ENCODE data around the gene CCNY.

CCNY gene

DNA sequence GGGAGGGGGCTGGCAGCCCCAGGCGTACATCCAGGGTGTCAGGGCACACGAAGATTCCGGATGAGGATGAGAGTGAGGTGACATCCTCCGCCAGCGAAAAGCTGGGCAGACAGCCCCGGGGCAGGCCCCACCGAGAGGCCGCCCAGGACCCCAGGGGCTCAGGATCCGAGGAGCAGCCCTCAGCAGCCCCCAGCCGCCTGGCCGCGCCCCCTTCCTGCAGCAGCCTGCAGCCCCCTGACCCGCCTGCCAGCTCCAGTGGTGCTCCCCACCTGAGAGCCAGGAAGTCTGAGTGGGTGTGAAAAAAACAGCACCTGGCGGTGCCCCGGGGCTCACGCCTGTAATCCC is 272.0 kb downstream of the CCNY start:
- TF ChIP-seq TAF1 (IDR thresholded peaks at IDR 0.05; ENCODE audit: borderline replicate concordance, insufficient read depth, low read length), result no peak
- TF ChIP-seq FOXP2 (optimal IDR thresholded peaks at IDR 0.05; ENCODE audit: borderline replicate concordance, extremely low read depth, extremely low read length, insufficient read depth), result no peak
- TF ChIP-seq POLR2AphosphoS5 (IDR thresholded peaks at IDR 0.05; ENCODE audit: low read depth, low read length), result no peak
- no peak for TF ChIP-seq SIN3A (IDR thresholded peaks at IDR 0.05; ENCODE audit: borderline replicate concordance, insufficient read depth, low read length)
- TF ChIP-seq REST (IDR thresholded peaks at IDR 0.05; ENCODE audit: insufficient read depth in 1 of 2, low read depth in 2 of 2, low read length in 2 of 2), result no peak

- TF ChIP-seq FOXP2 (optimal IDR thresholded peaks at IDR 0.05; ENCODE audit: borderline replicate concordance, extremely low read depth, extremely low read length, insufficient read depth) (no peak), POLR2AphosphoS5 (IDR thresholded peaks at IDR 0.05; ENCODE audit: low read depth, low read length) (no peak), REST (IDR thresholded peaks at IDR 0.05; ENCODE audit: insufficient read depth in 1 of 2, low read depth in 2 of 2, low read length in 2 of 2) (no peak), SIN3A (IDR thresholded peaks at IDR 0.05; ENCODE audit: borderline replicate concordance, insufficient read depth, low read length) (no peak), TAF1 (IDR thresholded peaks at IDR 0.05; ENCODE audit: borderline replicate concordance, insufficient read depth, low read length) (no peak)
Observed at GRCh38 chr10:35611750-35612149, 275.4 kb downstream of the CCNY start.

DNA sequence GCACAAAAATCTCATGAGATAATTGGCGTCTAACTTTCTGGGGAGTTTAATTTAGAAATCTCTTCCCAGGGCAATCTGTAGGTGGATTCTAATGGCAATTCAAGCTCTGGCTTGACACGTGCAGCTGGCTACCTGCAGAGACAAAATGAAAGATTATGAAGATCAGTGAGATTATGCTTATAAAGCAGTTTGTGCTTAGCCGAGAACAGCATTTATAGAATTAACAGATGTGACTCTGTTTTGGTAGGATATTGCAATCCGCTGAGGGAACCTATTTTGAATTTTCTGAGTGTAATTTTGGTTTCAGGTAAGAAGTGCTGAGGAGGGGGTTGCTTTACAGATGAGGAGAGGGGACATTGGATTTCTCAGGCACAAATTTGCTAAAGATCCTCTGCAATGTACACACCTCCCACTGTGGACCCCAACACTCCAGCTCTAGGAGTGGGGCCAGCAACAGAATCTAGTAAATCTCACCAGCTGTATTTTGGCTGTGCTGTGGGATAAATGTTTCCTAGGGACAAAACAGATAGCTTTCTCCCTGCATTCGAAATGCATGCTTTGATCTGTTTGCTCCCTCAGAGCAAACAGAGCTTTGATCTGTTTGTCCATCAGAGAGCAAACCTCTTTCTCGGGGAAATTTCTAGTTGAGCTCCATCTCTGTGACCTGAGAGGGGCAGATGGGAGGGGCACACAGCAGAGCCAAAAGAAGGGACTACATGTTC is 276.2 kb downstream of the CCNY start:
- TF ChIP-seq TAF1 (IDR thresholded peaks at IDR 0.05; ENCODE audit: borderline replicate concordance, insufficient read depth, low read length), result no peak
- no peak for TF ChIP-seq POLR2AphosphoS5 (IDR thresholded peaks at IDR 0.05; ENCODE audit: low read depth, low read length)
- TF ChIP-seq REST (IDR thresholded peaks at IDR 0.05; ENCODE audit: insufficient read depth in 1 of 2, low read depth in 2 of 2, low read length in 2 of 2), result no peak
- TF ChIP-seq SIN3A (IDR thresholded peaks at IDR 0.05; ENCODE audit: borderline replicate concordance, insufficient read depth, low read length), result no peak
- TF ChIP-seq FOXP2 (optimal IDR thresholded peaks at IDR 0.05; ENCODE audit: borderline replicate concordance, extremely low read depth, extremely low read length, insufficient read depth), result no peak

DNA sequence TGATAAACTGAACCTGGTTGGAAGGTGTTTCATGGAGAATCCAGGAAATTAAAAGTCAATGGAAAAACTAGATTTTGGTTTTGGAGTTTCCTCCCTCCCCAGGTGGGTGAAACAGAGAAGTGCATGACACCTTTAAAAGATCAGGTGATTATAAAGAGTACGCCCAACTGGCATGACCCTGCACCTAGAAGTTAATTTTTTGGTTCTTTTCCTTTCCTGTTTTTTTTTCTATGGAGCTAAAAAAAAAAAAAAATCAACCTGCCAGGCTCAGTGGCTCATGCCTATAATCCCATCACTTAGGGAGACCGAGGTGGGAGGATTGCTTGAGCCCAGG is 276.8 kb downstream of the CCNY start:
- TF ChIP-seq SIN3A (IDR thresholded peaks at IDR 0.05; ENCODE audit: borderline replicate concordance, insufficient read depth, low read length) (no peak), TAF1 (IDR thresholded peaks at IDR 0.05; ENCODE audit: borderline replicate concordance, insufficient read depth, low read length) (no peak), FOXP2 (optimal IDR thresholded peaks at IDR 0.05; ENCODE audit: borderline replicate concordance, extremely low read depth, extremely low read length, insufficient read depth) (no peak), REST (IDR thresholded peaks at IDR 0.05; ENCODE audit: insufficient read depth in 1 of 2, low read depth in 2 of 2, low read length in 2 of 2) (no peak), POLR2AphosphoS5 (IDR thresholded peaks at IDR 0.05; ENCODE audit: low read depth, low read length) (no peak)
